Adrenal gland (tissue), 12 donors: ENCODE data around the gene CDK15. TPM values are rescaled to one million over a fixed set of nuclear protein-coding genes. Genes with fewer than 3 reads are reported as not detected.

Experiments
- DNase-seq, 7 donors: peaks; one replicate each; pipeline ENCODE4 v3.0.0-alpha.2; 2019 to 2020
- H3K27ac ChIP-seq, 5 donors: fragments of 200-600 bp; sonication (generic) in 4 of 5; 1 replicate in 3 of 5; 2 replicates in 2 of 5; pipeline versions ENCODE4 v1.5.1 to v1.8.0; 2016 to 2020; ENCODE audit warnings: mild to moderate bottlenecking in 1 of 5
- H3K27me3 ChIP-seq: fragments of 200-600 bp; 2 replicates; pipeline ENCODE4 v1.8.0; 2021
- H3K36me3 ChIP-seq, 2 donors: fragments of 200-600 bp; replicated peaks in 1 of 2; 1 replicate in 1 of 2; 2 replicates in 1 of 2; pipeline versions ENCODE4 v1.5.1 to v1.8.0; 2018 to 2022
- H3K4me1 ChIP-seq, 2 donors: fragments of 200-600 bp; replicated peaks in 1 of 2; 1 replicate in 1 of 2; 2 replicates in 1 of 2; pipeline versions ENCODE4 v1.5.1 to v1.8.0; 2018 to 2021
- H3K4me3 ChIP-seq, 4 donors: fragments of 200-600 bp; sonication (generic) in 3 of 4; one replicate each; pipeline ENCODE4 v1.5.1; 2016 to 2018
- H3K9me3 ChIP-seq, 3 donors: fragments of 200-600 bp; sonication (generic) in 1 of 3; replicated peaks in 1 of 3; 1 replicate in 2 of 3; 2 replicates in 1 of 3; pipeline versions ENCODE4 v1.5.1 to v1.8.0; 2016 to 2021
- POLR2A ChIP-seq, 2 donors: fragments of 450-650 bp; IDR thresholded peaks; one replicate each; pipeline ENCODE4 v1.6.1; 2017; ENCODE audit warnings: antibody characterized with exemption in 2 of 2, mild to moderate bottlenecking in 2 of 2, moderate library complexity in 1 of 2
- WGBS, 4 donors: extraction: QIAGEN DNeasy Blood & Tissue Kit in 2 of 4; methylation state at CpG; one replicate each; pipeline versions ENCODE4 v1.1.5 to v1.1.7; 2013 to 2017; 5-methylcytosine and 5-hydroxymethylcytosine counted together
- intact Hi-C, 2 donors: fragments of 100-400 bp; cut with DNase I; formaldehyde crosslinking; loops; one replicate each; pipeline versions ENCODE4 v1.14.1 to v1.15.0; 2022 to 2023
- polyA plus RNA-seq, 3 donors: library from polyadenylated mRNA; stranded (reverse); fragments of 200-250 nt in 2 of 3; fragments of 350-450 nt in 1 of 3; fragmentation: Illumina TruSeq in 1 of 3; extraction: RNeasy Lipid Tissue Mini Kit (QIAGEN cat#74804) in 1 of 3; gene quantifications; one replicate each; pipeline ENCODE4 v1.2.3, GENCODE V29; 2013 to 2014
- total RNA-seq, 9 donors: library from RNA; depleted of rRNA in 4 of 9; stranded (reverse); fragments of >200 nt in 4 of 9; fragments of 120-200 nt in 1 of 9; fragmentation: NEBNext Ultra II Directional in 1 of 9; extraction: Animal tissue kit (Norgen Biotek cat#: 25700) in 1 of 9; gene quantifications; one replicate each; pipeline versions ENCODE4 v1.1.0 to v1.2.4, GENCODE V29; 2013 to 2023
- TF ChIP-seq, protein P1 (sequence below), 6 experiments: fragments of 450-650 bp in 4 of 6; fragments of 200-600 bp in 2 of 6; sonication (generic) in 1 of 6; IDR thresholded peaks; 1 replicate in 5 of 6; 2 replicates in 1 of 6; pipeline versions ENCODE4 v1.5.1 to v1.8.0; 2016 to 2021; ENCODE audit warnings: antibody characterized with exemption in 6 of 6, mild to moderate bottlenecking in 2 of 6, moderate library complexity in 1 of 6
- donor health status: healthy with polysubstance abuse.
- donor health status: Bipolar disorder and iron deficiency.
- donor health status: DM: yes; HTN: yes; CAD: no.
- donor health status: DM: no; HTN: no; CAD: no.
- donor health status: DM: no; HTN: no; CAD: no.
- donor health status: DM: yes; HTN: yes; CAD: no.

CDK15 gene
- total and polyA plus RNA-seq, 12 donors: 0.06 to 1.2 (median 0.14) TPM; not detected in 1

DNA sequence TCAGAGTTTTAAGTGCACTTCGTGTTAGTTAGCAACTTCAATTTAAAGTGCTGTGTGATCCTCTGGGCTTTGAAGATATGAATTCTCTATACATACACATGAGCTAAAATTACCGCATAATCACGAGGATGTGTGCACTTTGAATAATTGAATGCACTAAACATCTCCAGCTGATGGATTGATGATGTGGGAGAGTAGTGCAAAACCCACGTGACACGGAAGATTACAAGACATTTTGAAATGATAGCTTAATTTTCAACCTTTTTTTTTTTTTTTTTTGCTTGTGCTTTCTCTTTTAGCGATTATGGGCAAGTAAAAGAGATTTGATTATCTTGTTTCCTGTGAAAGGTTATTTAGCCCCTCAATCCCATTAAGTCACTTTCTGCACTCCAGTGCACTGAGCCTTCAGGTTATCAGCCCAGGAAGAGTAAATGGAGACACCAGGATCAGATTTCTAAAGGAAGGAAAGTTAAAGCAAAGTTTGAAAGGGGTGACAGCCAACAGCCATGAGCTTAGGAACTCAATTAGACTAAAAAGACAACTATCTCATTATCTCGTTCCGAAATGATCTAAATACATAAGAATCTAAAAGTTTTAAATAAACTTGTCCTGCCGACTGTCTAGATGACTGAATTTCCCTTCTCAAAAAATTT is 81.6 kb downstream of the CDK15 start:
- H3K36me3 ChIP-seq: no peaks in the 10 kb centered on the region
- WGBS, 4 donors: 45 to 53% (median 48%) methylated on average over 9 of the region's 9 CpGs
- peak overlapping the region in 1 of 4 donors; percentile 24 for H3K4me3 ChIP-seq
- H3K27me3 ChIP-seq: no peaks in the 10 kb centered on the region
- intact Hi-C loops: no loop called here
- no peak for TF ChIP-seq POLR2A (IDR thresholded peaks at IDR 0.05)
- TF ChIP-seq, protein P1, sequence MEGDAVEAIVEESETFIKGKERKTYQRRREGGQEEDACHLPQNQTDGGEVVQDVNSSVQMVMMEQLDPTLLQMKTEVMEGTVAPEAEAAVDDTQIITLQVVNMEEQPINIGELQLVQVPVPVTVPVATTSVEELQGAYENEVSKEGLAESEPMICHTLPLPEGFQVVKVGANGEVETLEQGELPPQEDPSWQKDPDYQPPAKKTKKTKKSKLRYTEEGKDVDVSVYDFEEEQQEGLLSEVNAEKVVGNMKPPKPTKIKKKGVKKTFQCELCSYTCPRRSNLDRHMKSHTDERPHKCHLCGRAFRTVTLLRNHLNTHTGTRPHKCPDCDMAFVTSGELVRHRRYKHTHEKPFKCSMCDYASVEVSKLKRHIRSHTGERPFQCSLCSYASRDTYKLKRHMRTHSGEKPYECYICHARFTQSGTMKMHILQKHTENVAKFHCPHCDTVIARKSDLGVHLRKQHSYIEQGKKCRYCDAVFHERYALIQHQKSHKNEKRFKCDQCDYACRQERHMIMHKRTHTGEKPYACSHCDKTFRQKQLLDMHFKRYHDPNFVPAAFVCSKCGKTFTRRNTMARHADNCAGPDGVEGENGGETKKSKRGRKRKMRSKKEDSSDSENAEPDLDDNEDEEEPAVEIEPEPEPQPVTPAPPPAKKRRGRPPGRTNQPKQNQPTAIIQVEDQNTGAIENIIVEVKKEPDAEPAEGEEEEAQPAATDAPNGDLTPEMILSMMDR (IDR thresholded peaks at IDR 0.05): no peak
- no peak for DNase-seq
- peaks cover 0 to 14% of the 10 kb centered on the region in 2 donors for H3K4me1 ChIP-seq
- no peaks in the 10 kb centered on the region for H3K9me3 ChIP-seq
- no peak overlapping the region for H3K27ac ChIP-seq

DNA sequence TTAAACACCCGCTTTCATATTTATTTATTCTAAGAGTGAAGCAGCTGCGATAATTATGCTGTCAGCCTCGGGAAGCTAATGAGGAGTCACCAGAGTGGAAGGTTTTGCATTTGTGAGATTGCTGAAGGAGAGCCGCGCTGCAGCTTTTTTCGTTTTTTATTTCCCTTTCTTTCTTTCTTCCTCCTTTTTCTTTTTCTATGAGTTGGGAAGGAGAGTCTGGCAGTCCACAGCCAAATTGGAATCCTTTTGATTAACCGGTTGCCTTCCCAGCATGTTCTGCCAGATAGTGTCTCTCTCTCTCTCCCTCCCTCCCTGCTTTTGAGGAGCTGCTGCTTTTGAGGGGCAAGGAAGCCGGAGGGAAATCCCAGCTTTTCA is 82.1 kb downstream of the CDK15 start:
- H3K36me3 ChIP-seq: no peaks in the 10 kb centered on the region
- intact Hi-C loops: no loop called here
- no peak for TF ChIP-seq POLR2A (IDR thresholded peaks at IDR 0.05)
- TF ChIP-seq, protein P1 (IDR thresholded peaks at IDR 0.05): no peak
- H3K27ac ChIP-seq: no peak overlapping the region
- no peak for DNase-seq
- H3K27me3 ChIP-seq: no peaks in the 10 kb centered on the region
- H3K4me3 ChIP-seq: peak overlapping the region in 1 of 4 donors; percentile 24
- 43 to 47% (median 46%) methylated on average over 8 of the region's 8 CpGs for WGBS, 4 donors
- H3K9me3 ChIP-seq: no peaks in the 10 kb centered on the region
- peaks cover 0 to 10% of the 10 kb centered on the region in 2 donors for H3K4me1 ChIP-seq

DNA sequence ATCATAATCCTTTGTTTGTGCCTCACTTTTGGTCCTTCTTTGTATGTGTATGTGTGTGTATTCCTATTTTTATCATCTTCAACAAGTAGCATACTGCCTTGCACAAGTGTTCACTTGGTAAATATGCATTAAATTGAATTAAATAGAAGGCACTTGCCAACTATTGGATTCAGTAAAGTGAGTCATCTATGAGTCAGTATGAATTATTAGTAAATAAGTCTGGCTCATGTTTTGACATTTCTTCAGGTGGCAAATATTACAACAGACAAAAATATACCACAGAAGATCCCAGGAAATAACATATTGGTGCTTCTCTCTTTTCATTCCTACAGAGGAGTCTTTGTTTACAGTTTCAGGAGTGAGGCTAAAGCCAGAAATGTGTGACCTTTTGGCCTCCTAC is 84.1 kb downstream of the CDK15 start:
- Histone ChIP-seq H3K27me3 (no peaks in the 10 kb centered on the region), H3K27ac (no peak overlapping the region), H3K4me3 (no peak overlapping the region), H3K36me3 (no peaks in the 10 kb centered on the region), H3K4me1 (no peaks in the 10 kb centered on the region), H3K9me3 (no peaks in the 10 kb centered on the region)
- no peak for DNase-seq
- intact Hi-C loops: no loop called here
- TF ChIP-seq, protein P1 (IDR thresholded peaks at IDR 0.05): no peak
- no peak for TF ChIP-seq POLR2A (IDR thresholded peaks at IDR 0.05)

DNA sequence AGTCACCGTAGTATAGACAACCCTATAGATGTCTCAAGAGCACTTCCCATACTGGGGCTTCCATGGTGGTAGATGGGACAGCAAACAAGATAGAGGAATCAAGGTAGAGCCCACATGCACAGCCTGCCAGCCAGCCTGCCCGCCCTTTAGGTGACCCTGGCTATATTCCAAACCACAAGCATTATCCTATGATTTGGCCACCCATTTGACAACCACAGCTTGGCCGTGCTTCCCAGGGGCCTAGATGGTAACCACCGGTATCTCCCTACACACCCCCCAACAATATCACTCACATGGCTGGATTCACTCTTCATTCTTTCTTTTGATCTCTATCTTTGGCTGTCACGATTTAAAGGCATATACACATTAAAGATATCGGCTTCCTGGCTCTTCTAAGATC is 85.3 kb downstream of the CDK15 start:
- intact Hi-C loops: no loop called here
- WGBS, 4 donors: 88 to 93% (median 91%) methylated on average over 5 to 6 of the region's 6 CpGs
- no peak overlapping the region for H3K27ac ChIP-seq
- DNase-seq: no peak
- no peaks in the 10 kb centered on the region for H3K36me3 ChIP-seq
- no peaks in the 10 kb centered on the region for H3K4me1 ChIP-seq
- H3K4me3 ChIP-seq: no peak overlapping the region
- no peaks in the 10 kb centered on the region for H3K9me3 ChIP-seq
- no peaks in the 10 kb centered on the region for H3K27me3 ChIP-seq
- TF ChIP-seq, protein P1 (IDR thresholded peaks at IDR 0.05): no peak
- TF ChIP-seq POLR2A (IDR thresholded peaks at IDR 0.05): no peak
